GM12873 (cell line): ENCODE results near the gene SCMH1.

Experiments
- CTCF ChIP-seq: IDR thresholded peaks from 2 replicates; pipeline ENCODE4 v1.5.1; 2012; ENCODE audit warnings: low read depth, mild to moderate bottlenecking, moderate library complexity, low read length, control low read depth; ENCODE audit not compliant: insufficient read depth; ENCODE audit errors: missing control alignments

Gene SCMH1

GRCh38 chr1:41158966-41159365 lies 83.1 kb downstream of the SCMH1 start:
- no peak for TF ChIP-seq CTCF

DNA sequence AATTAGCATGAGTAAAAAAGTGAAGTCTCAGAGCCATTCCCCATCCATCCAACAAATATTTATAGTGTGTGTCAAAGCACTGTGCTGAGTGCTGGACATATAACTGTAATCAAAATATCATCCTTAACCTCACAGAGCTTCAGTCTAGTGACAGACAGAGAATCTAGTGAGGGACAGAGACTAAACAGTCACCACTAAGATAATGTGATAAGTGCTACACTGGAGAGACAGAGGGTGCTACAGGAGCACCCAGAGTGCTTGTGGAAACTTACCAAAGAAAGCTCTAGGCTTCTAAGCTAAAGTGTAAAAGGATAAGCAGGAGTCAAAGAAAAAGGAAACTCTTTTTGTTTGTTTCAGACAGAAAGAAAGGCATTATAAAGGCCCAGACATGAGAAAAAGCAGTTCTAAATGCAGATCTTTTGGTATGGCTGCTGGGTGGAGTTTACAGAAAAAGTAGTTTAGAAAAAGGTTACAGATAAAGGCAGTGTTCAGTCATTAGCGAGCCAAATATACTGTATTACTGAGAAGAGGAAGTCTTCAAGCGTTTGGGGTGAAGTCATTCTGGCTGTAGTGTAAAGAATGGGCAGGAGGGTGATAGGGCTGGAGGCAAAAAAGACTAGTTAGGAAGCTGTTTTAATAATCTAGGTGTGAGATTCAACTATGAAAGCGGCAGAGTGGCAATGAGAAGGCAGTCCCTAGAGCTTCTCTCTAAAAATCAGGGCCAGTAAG lies 83.8 kb downstream of the SCMH1 start:
- TF ChIP-seq CTCF, result no peak

DNA sequence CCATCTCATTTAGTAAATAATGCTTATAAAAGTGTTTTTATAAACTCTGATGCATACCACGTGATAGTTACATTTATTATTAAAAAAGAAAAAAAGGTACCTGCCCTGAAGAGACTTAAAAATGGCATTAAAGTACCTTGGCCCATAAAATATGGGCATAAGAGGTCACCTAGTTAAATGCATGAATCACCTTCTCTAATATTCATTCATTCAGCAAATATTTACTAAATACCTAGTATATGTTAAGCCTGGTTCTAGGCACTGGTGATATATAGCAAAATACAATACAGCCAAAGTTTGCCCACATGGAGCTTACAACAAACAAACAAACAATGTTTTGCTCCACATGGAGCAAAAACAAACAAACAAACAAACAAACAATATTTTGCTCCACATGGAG lies 87.0 kb downstream of the SCMH1 start:
- no peak for TF ChIP-seq CTCF

- TF ChIP-seq CTCF, result no peak
Observed at GRCh38 chr1:41153750-41154274, 88.3 kb downstream of the SCMH1 start.

DNA sequence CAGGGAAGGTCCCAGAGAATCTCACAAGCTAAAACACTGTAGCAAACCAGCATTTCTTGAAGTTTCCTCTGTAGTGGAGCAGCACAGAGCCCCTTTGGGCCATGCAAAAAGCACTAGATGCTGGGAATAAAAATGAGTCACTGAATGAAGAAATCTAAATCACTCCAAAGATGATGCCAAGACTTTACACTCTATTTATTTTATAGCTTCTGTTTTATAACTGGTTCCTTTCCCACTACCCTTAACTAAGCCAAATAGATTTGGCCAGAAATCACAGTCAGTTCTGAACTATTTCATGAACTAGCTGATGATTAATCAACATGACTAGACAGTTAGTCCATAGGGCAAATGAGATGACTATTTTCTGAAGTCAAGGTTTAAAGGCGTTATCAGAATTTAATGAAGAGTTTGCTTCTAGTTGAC lies 89.5 kb downstream of the SCMH1 start:
- no peak for TF ChIP-seq CTCF

DNA sequence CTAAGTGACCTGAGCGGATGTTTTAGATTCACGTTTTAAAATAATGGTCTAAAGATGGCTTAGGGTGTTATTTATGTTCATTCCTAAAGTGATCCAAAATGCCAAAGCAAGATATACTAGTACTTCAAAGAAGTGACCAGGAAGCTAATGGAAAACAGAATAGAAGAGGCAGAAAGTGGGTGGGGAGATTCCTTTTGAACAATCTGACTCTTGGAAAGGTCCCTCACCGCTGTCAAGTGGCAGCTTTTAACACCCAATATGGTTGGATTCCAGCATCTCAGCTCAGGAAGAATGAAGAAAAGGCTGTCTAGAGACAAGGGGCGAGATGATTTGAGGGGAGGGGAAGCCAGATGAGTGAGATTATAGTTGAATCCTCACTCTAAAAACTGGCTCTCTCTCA lies 90.3 kb downstream of the SCMH1 start:
- no peak for TF ChIP-seq CTCF

- TF ChIP-seq CTCF, result no peak
Observed at GRCh38 chr1:41149570-41149969, 92.5 kb downstream of the SCMH1 start.
